ENCODE measurements around the gene PACS2. TPM values are rescaled to one million over a fixed set of nuclear protein-coding genes. Genes with fewer than 3 reads are reported as not detected.

The PACS2 gene
- total RNA-seq, 1 experiment from 2014 or later = 55.2 TPM

DNA sequence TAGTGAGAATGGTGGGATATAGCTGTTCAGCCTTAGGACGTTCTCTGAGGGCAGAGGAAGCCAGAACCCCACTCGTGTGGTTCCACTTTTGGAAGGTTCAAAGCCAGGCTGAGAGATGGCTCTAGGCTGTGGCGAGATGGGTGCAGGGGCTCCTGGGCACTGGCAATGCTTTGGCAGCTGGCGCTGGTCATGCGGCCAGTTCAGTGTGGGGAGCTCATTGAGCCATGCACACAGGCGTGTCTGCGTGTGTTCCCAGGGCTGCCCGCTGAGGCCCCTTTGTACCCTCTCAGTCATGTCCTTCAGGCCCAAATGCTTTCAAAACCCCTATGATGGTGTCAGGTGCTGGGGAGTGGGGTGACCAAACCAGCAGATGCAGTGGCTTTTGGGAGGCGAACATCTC is 85.5 kb downstream of the PACS2 start:
- Histone ChIP-seq H3K4me1 (ENCODE audit: control insufficient read depth, insufficient read depth, low read length) (peaks cover 3% of the 10 kb centered on the region; the same call in 1 of the 2 replicates), H3K27me3 (ENCODE audit: control insufficient read depth, insufficient read depth, low read length) (no peaks in the 10 kb centered on the region), H3K36me3 (ENCODE audit: control insufficient read depth, insufficient read depth, low read length) (no peaks in the 10 kb centered on the region; the same call in 1 of the 2 replicates), H3K27ac (ENCODE audit: low read length) (no peak overlapping the region), H3K4me3 (ENCODE audit: low read depth in 2 of 2, low read length in 2 of 2) (no peak overlapping the region), H3K9me3 (ENCODE audit: control insufficient read depth, insufficient read depth, low read depth, low read length) (no peaks in the 10 kb centered on the region)
- CTCF ChIA-PET = no interaction called here
- ATAC-seq (no peak), DNase-seq (ENCODE audit: low read depth, low spot score) (no peak)
- in situ Hi-C loops (cut with HindIII; ENCODE audit: low pct_unique_long_range_greater_than_20kb, low sequenced_read_pairs) (no loop called here), intact Hi-C loops (cut with micrococcal nuclease; ENCODE audit: unreplicated experiment) (no loop called here)
- BruUV-seq (replicated peaks) = no TSS peak
- TF ChIP-seq TCF7L2 (IDR thresholded peaks at IDR 0.05; ENCODE audit: low read depth, low read length) = no peak
- TF ChIP-seq, protein P1, sequence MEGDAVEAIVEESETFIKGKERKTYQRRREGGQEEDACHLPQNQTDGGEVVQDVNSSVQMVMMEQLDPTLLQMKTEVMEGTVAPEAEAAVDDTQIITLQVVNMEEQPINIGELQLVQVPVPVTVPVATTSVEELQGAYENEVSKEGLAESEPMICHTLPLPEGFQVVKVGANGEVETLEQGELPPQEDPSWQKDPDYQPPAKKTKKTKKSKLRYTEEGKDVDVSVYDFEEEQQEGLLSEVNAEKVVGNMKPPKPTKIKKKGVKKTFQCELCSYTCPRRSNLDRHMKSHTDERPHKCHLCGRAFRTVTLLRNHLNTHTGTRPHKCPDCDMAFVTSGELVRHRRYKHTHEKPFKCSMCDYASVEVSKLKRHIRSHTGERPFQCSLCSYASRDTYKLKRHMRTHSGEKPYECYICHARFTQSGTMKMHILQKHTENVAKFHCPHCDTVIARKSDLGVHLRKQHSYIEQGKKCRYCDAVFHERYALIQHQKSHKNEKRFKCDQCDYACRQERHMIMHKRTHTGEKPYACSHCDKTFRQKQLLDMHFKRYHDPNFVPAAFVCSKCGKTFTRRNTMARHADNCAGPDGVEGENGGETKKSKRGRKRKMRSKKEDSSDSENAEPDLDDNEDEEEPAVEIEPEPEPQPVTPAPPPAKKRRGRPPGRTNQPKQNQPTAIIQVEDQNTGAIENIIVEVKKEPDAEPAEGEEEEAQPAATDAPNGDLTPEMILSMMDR (IDR thresholded peaks at IDR 0.05) = no peak
- no peak for TF ChIP-seq POLR2AphosphoS5 (IDR thresholded peaks at IDR 0.05; ENCODE audit: low read depth, low read length)
- TF ChIP-seq, protein P2, sequence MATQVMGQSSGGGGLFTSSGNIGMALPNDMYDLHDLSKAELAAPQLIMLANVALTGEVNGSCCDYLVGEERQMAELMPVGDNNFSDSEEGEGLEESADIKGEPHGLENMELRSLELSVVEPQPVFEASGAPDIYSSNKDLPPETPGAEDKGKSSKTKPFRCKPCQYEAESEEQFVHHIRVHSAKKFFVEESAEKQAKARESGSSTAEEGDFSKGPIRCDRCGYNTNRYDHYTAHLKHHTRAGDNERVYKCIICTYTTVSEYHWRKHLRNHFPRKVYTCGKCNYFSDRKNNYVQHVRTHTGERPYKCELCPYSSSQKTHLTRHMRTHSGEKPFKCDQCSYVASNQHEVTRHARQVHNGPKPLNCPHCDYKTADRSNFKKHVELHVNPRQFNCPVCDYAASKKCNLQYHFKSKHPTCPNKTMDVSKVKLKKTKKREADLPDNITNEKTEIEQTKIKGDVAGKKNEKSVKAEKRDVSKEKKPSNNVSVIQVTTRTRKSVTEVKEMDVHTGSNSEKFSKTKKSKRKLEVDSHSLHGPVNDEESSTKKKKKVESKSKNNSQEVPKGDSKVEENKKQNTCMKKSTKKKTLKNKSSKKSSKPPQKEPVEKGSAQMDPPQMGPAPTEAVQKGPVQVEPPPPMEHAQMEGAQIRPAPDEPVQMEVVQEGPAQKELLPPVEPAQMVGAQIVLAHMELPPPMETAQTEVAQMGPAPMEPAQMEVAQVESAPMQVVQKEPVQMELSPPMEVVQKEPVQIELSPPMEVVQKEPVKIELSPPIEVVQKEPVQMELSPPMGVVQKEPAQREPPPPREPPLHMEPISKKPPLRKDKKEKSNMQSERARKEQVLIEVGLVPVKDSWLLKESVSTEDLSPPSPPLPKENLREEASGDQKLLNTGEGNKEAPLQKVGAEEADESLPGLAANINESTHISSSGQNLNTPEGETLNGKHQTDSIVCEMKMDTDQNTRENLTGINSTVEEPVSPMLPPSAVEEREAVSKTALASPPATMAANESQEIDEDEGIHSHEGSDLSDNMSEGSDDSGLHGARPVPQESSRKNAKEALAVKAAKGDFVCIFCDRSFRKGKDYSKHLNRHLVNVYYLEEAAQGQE (IDR thresholded peaks at IDR 0.05; ENCODE audit: insufficient read depth in 1 of 2, low read depth in 2 of 2, low read length in 1 of 2) = no peak
- TF ChIP-seq SIN3A (IDR thresholded peaks at IDR 0.05; ENCODE audit: borderline replicate concordance, insufficient read depth, low read depth, low read length) = no peak
- POLR2A ChIA-PET = no interaction called here

DNA sequence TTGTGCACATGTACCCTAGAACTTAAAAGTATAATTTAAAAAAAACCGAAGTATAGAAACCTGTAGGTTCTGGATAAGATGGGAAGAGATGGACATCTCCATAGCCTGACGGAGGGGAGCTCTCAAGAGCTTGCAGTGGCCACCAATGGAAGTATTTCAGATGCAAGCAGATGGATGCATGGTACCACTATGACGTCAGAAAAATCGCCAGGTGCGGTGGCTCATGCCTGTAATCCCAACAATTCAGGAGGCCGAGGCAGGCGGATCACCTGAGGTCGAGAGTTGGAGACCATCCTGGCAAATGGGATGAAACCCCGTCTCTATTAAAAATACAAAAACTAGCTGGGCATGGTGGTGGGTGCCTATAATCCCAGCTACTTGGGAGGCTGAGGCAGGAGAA is 87.2 kb downstream of the PACS2 start:
- Histone ChIP-seq H3K9me3 (ENCODE audit: control insufficient read depth, insufficient read depth, low read depth, low read length) (no peaks in the 10 kb centered on the region), H3K4me1 (ENCODE audit: control insufficient read depth, insufficient read depth, low read length) (peaks cover 3% of the 10 kb centered on the region; the same call in 1 of the 2 replicates), H3K4me3 (ENCODE audit: low read depth in 2 of 2, low read length in 2 of 2) (no peak overlapping the region), H3K36me3 (ENCODE audit: control insufficient read depth, insufficient read depth, low read length) (no peaks in the 10 kb centered on the region; the same call in 1 of the 2 replicates), H3K27ac (ENCODE audit: low read length) (no peak overlapping the region), H3K27me3 (ENCODE audit: control insufficient read depth, insufficient read depth, low read length) (no peaks in the 10 kb centered on the region)
- TF ChIP-seq, protein P1 (IDR thresholded peaks at IDR 0.05) = no peak
- no peak for TF ChIP-seq SIN3A (IDR thresholded peaks at IDR 0.05; ENCODE audit: borderline replicate concordance, insufficient read depth, low read depth, low read length)
- TF ChIP-seq POLR2AphosphoS5 (IDR thresholded peaks at IDR 0.05; ENCODE audit: low read depth, low read length) = no peak
- TF ChIP-seq TCF7L2 (IDR thresholded peaks at IDR 0.05; ENCODE audit: low read depth, low read length) = no peak
- TF ChIP-seq, protein P2 (IDR thresholded peaks at IDR 0.05; ENCODE audit: insufficient read depth in 1 of 2, low read depth in 2 of 2, low read length in 1 of 2) = no peak
- intact Hi-C loops (cut with micrococcal nuclease; ENCODE audit: unreplicated experiment) (no loop called here), in situ Hi-C loops (cut with HindIII; ENCODE audit: low pct_unique_long_range_greater_than_20kb, low sequenced_read_pairs) (no loop called here)
- ChIA-PET POLR2A (no interaction called here), CTCF (no interaction called here)
- ATAC-seq (no peak), DNase-seq (ENCODE audit: low read depth, low spot score) (no peak)
- BruUV-seq (replicated peaks) = no TSS peak
